ENCODE data around the gene TSEN15.

GRCh38 chr1:184056921-184057555, 5.5 kb downstream of the TSEN15 start:
- no peak for TF ChIP-seq ZNF350 (tag by site-specific recombination; IDR thresholded peaks at IDR 0.05)
- TF ChIP-seq, protein P1, sequence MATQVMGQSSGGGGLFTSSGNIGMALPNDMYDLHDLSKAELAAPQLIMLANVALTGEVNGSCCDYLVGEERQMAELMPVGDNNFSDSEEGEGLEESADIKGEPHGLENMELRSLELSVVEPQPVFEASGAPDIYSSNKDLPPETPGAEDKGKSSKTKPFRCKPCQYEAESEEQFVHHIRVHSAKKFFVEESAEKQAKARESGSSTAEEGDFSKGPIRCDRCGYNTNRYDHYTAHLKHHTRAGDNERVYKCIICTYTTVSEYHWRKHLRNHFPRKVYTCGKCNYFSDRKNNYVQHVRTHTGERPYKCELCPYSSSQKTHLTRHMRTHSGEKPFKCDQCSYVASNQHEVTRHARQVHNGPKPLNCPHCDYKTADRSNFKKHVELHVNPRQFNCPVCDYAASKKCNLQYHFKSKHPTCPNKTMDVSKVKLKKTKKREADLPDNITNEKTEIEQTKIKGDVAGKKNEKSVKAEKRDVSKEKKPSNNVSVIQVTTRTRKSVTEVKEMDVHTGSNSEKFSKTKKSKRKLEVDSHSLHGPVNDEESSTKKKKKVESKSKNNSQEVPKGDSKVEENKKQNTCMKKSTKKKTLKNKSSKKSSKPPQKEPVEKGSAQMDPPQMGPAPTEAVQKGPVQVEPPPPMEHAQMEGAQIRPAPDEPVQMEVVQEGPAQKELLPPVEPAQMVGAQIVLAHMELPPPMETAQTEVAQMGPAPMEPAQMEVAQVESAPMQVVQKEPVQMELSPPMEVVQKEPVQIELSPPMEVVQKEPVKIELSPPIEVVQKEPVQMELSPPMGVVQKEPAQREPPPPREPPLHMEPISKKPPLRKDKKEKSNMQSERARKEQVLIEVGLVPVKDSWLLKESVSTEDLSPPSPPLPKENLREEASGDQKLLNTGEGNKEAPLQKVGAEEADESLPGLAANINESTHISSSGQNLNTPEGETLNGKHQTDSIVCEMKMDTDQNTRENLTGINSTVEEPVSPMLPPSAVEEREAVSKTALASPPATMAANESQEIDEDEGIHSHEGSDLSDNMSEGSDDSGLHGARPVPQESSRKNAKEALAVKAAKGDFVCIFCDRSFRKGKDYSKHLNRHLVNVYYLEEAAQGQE (tag by site-specific recombination; IDR thresholded peaks at IDR 0.05): no peak
- TF ChIP-seq SALL2 (tag by site-specific recombination; IDR thresholded peaks at IDR 0.05; ENCODE audit: borderline replicate concordance): no peak
- TF ChIP-seq, protein P2, sequence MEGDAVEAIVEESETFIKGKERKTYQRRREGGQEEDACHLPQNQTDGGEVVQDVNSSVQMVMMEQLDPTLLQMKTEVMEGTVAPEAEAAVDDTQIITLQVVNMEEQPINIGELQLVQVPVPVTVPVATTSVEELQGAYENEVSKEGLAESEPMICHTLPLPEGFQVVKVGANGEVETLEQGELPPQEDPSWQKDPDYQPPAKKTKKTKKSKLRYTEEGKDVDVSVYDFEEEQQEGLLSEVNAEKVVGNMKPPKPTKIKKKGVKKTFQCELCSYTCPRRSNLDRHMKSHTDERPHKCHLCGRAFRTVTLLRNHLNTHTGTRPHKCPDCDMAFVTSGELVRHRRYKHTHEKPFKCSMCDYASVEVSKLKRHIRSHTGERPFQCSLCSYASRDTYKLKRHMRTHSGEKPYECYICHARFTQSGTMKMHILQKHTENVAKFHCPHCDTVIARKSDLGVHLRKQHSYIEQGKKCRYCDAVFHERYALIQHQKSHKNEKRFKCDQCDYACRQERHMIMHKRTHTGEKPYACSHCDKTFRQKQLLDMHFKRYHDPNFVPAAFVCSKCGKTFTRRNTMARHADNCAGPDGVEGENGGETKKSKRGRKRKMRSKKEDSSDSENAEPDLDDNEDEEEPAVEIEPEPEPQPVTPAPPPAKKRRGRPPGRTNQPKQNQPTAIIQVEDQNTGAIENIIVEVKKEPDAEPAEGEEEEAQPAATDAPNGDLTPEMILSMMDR (tag by site-specific recombination; IDR thresholded peaks at IDR 0.05): no peak
- TF ChIP-seq SCRT1 (tag by site-specific recombination; IDR thresholded peaks at IDR 0.05; ENCODE audit: borderline replicate concordance): no peak
- TF ChIP-seq ZNF157 (tag by site-specific recombination; IDR thresholded peaks at IDR 0.05): no peak
- no peak for TF ChIP-seq ZNF341 (tag by site-specific recombination; IDR thresholded peaks at IDR 0.05; ENCODE audit: low read depth)
- no peak for TF ChIP-seq ZNF473 (tag by site-specific recombination; IDR thresholded peaks at IDR 0.05)
- TF ChIP-seq MYNN (tag by site-specific recombination; IDR thresholded peaks at IDR 0.05; ENCODE audit: borderline replicate concordance): no peak
- TF ChIP-seq ZBTB21 (tag by site-specific recombination; IDR thresholded peaks at IDR 0.05): no peak
- TF ChIP-seq ZNF664 (tag by site-specific recombination; IDR thresholded peaks at IDR 0.05): no peak
- no peak for TF ChIP-seq ZBTB11 (tag by site-specific recombination; conservative IDR thresholded peaks at IDR 0.05; ENCODE audit: low read depth)

Measured in HEK293 (cell line).